C4-2B (cell line): ENCODE data around the gene ASB10.
A peak's percentile ranks its signal among the peaks of the same experiment; 100 is the strongest.

Experiments used
- H3K27ac ChIP-seq: fragments of 450-650 bp; 2 replicates; pipeline ENCODE4 v1.5.1; 2017
- CTCF ChIP-seq: fragments of 450-650 bp; conservative IDR thresholded peaks from 2 replicates; pipeline ENCODE4 v1.5.1; 2017; ENCODE audit warnings: mild to moderate bottlenecking
- ZFX ChIP-seq: fragments of 450-650 bp; IDR thresholded peaks from 2 replicates; pipeline ENCODE4 v1.6.1; 2017

The ASB10 gene

DNA sequence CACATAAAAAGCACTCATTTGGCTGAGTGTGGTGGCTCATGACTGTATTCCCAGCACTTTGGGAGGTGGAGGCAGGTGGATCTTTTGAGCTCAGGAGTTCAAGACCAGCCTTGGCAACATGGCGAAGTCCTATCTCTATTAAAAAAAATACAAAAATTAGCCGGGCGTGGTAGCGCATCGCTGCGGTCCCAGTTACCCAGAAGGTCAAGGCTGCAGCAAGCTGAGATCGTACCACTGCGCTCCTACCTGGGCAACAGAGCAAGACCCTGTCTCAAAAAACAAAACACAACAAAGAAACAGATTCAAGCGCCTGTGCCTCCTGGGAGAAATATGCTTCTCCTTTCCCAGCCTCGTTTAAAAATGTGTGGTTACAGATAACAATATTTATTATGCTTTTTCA lies 42.2 kb upstream of the ASB10 start:
- TF ChIP-seq ZFX = no peak
- TF ChIP-seq CTCF = no peak
- no peak overlapping the region for H3K27ac ChIP-seq

DNA sequence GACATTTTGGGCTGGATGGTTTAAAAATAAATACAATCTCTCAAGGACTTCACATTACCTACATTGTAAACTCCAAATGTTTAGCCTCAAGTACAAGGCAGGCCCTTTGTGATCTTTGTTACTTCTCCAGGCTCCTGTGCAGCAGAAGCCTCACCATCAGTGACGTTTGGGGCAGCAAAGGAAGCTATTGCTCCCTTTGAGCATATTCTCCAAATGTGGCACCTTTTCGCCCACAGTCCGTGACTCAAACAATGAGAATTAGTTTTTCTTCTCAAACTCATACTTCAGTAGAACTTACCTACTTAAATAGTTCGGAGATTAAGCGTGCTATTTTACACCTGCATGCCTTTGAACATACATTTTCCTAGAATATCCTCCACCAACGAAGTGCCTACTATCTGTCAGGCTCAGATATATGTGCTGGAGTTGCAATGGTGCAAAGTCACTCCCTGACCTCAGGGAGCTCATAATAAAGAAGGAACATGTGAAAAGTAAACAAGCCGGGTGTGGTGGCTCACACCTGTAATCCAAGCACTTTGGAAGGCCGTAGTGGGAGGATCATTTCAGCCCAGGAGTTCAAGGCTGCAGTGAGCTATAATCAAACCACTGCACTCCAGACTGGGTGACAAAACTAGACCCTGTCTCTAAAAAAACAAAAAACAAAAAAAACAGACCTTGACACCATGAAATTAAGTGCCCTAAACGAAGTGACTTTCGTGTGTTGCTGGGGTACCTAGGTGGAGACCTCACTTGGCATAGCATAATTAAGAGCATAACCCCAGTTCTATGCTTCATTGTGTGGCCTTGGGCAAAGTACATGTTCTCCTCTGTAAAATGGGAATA lies 41.2 kb upstream of the ASB10 start:
- H3K27ac ChIP-seq = peak overlapping the region; percentile 76; the same call in 1 of the 2 replicates
- TF ChIP-seq CTCF = no peak
- no peak for TF ChIP-seq ZFX

DNA sequence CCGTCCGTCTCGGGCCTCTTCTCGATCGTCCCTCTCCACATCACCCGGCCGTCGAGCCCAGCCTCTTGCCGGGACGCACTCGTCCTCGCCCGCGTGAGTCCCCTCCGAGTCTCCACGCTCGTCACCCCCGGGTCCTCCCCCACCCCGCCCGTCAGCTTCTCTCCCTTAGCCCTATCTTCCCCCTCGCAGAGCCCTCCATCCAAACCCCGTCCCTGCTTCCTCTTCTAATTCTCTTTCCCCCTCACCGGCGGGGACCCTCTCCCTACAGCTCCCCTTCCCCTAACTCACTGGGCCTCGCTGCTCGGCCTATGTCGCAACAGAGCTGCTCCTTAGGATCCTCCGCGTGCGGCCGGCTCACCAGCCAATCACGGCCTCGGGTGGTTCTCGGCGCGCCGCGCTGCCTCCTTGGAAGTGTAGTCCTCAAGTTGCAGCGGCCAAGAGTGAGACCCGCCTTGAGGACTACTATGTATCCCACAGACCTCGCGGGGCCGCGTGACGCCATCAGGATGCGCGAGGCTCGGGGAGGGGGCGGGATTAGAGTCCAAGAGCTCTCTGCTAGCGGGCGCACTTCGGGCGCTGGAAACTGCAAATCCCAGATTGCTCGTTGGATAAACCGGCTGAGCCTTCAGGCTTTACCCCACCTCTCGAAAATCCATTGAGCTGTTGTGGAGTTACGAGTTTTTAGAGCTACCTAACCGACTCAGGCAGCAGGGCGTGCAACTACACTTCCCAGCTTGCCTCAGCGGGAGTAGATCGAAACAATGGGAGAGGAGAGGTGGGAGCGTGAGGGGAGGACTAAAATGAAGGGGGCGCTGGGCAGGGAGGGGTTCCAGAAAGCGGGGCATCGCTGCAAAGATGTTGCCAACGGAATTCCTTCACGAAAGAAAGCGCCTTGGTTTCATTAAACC lies 40.1 kb upstream of the ASB10 start, which contains the start of gene ABCF2:
ABCF2 (minus strand) TSS at position 331 of the 908 bp plus-strand sequence. CDS start 747 bp downstream, outside the sequence.
- TF ChIP-seq ZFX (peak; percentile 80), CTCF (no peak)
- H3K27ac ChIP-seq = peak within 1 kb of the TSS; percentile 76

- TF ChIP-seq CTCF (no peak), ZFX (no peak)
- H3K27ac ChIP-seq = peak overlapping the region; percentile 76
Measured at GRCh38 chr7:151226560-151226874, 39.5 kb upstream of the ASB10 start.

DNA sequence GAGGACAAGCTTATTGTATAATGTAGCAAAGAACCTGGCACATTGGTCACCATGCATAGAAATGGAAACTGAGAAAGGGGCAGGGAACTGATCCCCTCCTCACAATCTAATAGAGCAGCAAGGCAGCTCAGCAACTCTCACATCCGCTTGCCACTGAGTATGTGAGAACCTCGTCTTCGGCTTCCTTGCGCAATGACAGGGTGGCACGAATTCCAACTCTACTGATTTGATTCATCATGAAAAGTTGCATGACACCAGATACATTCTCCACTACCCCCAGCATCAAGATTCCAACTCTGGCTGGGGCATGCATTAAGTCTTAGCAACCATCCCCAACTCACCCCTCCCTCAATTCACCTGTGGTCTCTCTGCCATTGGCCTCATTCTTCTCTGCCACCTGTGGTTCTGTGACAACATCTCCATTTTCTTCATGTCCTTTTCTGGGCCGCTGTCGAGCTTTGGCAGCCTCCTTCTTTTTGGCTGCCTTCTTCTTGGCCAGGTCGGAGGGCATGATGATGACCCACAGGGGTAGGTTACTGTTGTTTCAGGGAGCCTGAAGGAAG lies 39.0 kb upstream of the ASB10 start:
- TF ChIP-seq CTCF (no peak), ZFX (no peak)
- peak overlapping the region; percentile 76 for H3K27ac ChIP-seq

GRCh38 chr7:151223728-151224127 lies 36.7 kb upstream of the ASB10 start:
- H3K27ac ChIP-seq = no peak overlapping the region
- no peak for TF ChIP-seq CTCF
- TF ChIP-seq ZFX = no peak
